Amniotic stem cell (primary cell): ENCODE measurements around the gene PRPF19.

Experiments
- DNase-seq: peaks from one replicate; lab custom pipeline; 2025; lab: John Stamatoyannopoulos, UW

PRPF19 gene

DNA sequence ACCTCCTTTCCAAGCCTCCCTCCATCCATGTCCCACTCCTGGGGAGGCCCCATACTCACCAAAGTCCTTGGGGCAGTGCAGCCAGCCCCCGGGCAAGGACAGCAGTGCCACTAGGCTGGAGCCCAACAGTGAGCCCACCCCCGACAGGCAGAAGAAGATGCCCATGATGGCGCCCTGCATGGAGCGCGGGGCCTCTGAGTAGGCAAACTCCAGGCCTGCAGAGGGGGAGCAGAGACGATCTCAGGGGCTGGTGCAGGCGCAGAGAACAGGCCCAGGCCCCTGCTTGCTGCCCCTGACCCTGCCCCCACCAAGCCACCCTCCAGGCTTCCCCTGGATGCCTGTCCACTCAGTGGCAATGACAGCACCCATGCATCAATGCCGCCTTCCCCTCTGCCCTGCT is 31.4 kb upstream of the PRPF19 start:
- no peak for DNase-seq

DNA sequence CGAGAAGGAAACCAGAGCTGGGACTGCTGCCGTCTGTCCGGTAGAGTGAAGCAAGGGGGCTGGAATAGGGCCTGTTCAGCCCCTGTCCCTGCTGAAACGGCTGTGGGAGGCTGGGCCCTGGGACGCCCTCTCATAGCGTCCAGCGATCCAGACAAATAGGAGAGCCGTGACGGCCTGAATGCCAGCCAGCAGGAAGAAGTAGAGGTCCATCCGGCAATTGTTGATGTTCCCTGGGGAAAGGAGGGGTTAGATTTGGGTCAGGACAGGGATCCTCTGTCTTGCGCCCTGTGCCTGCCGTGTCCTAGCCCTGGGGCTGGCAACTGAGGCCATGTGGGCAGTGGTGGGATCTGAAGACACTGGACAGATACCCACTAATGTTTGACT is 30.8 kb upstream of the PRPF19 start:
- no peak for DNase-seq

DNA sequence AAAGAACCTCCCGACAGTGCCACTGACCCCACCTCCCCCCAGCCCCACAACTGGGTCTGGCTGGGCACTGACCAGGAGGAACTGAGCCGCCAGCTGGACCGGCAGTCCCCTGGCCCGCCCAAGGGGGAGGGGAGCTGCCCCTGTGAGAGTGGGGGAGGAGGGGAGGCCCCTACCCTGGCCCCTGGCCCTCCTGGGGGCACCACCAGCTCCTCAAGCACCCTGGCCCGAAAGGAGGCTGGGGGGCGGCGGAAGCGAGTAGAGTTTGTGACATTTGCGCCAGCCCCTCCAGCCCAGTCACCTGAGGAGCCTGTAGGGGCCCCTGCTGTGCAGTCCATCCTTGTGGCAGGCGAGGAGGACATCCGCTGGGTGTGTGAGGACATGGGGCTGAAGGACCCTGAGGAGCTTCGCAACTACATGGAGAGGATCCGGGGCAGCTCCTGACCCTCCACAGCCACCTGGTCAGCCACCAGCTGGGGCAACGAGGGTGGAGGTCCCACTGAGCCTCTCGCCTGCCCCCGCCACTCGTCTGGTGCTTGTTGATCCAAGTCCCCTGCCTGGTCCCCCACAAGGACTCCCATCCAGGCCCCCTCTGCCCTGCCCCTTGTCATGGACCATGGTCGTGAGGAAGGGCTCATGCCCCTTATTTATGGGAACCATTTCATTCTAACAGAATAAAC is 30.2 kb upstream of the PRPF19 start:
- no peak for DNase-seq

DNA sequence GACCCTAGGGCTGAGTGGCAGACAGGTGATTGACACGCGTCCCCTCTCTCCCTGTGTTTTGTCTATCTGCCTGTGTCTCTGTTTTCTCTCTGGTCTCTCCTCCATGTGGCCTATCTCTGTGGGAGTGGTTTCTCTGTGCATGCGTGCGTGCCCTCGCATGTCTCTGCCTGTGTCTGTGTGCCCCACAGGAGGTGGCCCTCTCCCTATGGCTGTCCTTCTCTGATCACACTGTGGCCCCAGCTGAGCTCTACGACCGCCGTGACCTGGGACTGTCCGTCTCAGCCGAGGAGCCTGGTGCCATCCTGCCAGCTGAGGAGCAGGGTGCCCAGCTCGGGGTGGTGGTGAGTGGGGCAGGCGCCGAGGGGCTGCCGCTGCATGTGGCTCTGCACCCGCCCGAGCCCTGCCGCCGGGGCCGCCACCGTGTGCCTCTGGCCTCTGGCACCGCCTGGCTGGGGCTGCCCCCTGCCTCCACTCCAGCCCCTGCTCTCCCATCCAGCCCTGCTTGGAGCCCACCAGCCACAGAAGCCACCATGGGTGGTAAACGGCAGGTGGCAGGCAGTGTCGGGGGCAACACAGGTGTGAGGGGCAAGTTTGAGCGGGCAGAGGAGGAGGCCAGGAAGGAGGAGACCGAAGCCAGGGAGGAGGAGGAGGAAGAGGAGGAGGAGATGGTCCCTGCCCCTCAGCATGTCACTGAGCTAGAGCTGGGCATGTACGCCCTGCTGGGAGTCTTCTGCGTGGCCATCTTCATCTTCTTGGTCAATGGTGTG is 29.5 kb upstream of the PRPF19 start:
- DNase-seq = no peak

DNA sequence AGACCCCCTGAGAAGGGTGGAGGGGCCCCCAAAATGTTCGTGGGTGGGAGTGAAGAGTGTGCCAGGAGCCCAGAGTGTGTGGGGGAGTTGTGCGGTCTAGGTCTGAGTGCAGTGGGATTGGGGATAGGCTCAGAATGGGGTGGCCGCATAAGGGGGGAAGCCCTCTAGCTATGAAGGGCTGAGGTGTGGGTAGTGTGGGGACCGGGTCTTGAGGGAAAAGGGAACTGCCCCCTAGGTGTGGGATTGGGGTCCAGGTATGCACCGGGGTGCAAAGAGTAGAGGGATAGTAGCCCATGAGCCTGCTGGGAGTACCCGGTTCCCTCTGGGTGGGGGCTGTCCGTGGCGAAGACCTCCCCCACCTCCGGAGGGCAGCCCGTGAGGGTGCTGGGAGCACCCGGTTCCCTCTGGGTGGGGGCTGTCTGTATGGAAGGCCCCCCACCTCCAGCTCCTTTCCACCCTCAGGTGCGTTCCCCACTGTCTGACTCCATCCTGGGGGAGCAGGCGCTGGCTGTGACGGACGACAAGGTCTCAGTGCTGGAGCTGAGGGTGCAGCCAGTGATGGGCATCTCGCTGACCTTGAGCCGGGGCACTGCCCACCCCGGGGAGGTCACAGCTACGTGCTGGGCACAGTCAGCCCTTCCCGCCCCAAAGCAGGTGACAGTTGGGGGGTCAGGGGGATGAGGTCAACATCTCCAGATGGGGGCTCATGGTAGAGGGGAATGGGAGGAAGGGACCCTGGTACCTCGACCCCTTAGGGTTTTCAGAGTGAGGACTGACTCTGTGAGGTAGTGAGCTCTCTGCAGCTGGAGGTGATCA is 28.6 kb upstream of the PRPF19 start:
- no peak for DNase-seq

DNA sequence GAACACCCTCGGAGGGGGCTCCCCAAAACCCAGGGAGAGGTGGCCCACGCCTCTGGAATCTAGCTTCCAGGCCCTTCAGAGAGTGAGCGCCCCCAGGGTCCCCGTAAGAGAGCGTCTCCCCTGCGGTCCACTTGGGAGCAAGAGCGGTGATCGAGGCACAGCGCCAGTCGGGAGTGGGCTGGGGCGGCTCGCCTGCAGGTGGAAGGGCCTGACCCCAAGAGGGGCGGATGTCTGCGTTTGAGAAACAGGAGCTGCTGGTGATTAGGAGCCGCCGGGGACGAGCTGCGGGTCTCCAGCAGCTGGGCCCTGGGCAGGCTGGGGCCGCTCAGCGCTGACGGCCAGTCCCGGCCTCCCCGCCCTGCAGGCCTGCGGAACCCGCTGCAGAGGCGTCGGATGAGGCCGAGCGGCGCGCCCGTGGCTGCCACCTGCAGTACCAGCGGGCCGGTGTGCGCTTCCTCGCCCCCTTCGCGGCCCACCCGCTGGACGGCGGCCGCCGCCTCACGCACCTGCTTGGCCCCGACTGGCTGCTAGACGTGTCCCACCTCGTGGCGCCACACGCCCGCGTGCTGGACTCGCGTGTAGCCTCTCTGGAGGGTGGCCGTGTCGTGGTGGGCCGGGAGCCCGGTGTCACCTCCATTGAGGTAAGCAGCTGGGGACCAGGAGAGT is 27.9 kb upstream of the PRPF19 start:
- no peak for DNase-seq

DNA sequence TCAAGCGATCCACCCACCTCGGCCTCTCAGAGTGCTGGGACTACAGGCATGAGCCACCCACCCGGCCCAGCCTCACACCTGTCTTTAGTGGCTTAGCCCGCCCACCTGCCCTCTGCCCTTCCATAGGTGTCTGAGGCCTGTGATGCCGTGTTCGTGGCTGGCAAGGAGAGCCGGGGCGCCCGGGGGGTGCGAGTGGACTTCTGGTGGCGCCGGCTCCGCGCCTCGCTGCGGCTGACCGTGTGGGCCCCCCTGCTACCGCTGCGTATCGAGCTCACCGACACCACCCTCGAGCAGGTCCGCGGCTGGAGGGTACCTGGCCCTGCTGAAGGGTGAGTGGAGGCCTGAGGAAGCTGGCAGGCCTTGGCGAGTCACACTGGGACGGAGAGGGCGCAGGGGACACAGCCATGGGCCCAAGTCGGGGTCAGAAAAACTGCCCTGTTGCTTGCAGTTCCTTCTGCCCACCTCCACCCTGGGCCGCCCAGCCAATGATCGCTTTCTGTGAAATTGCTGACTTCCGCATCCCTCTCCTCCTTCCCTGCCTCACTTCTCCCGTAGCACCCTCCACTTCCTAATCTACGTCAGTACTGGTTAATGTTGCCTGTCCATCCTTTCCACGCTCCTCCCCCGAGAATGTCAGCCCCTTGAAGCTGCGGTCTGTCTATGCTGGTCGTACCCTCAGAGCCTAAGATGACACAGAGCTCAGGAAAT is 27.2 kb upstream of the PRPF19 start:
- no peak for DNase-seq

DNA sequence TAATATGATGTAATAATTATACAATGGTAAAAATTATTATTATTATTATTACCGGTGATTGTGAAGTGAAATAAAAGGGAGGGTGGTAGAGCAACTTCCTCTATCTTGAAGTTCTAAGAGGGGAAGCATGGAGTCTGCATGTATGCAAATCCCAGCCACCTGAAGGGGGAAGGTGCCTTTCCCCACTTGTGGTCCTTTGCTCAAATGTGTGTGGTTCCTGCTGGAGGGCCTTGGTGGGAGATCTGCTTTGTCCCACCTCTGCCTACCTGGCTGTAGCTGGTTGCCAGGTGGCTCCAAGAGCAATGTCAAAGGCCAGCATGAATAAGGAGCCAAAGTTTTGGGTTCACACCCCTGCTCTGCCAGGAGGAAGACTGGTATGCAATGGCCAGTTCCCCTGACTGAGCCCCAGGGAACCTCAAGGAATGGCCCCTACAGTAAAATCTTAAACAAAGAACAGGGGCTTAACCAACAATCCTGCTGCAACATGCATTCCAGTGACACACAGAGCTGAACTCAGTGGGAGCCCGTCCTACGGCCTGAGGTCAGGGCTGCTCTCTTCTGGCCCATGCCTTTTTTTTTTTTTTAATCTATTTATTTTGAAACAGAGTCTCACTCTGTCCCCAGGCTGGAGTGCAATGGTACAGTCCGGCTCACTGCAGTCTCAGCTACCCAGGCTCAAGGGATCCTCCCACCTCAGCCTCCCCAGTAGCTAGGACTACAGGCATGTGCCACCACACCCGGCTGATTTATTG is 26.4 kb upstream of the PRPF19 start:
- DNase-seq = no peak

DNA sequence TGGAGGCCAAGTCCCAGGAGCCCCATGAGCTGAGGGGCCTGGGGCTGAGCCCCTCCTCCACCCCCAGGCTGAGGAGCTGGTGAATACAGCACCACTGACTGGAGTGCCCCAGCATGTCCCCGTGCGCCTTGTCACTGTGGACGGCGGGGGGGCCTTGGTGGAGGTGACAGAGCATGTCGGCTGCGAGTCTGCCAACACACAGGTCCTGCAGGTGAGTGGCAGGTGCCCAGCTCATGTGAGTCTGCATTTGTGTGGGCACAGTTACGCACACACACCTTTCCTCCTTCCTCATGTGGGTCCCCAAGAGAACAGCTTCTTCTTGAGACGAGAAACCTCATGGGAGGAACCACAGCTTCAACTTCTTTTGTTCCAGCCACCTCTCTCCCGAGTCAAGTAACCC is 25.5 kb upstream of the PRPF19 start:
- no peak for DNase-seq

DNA sequence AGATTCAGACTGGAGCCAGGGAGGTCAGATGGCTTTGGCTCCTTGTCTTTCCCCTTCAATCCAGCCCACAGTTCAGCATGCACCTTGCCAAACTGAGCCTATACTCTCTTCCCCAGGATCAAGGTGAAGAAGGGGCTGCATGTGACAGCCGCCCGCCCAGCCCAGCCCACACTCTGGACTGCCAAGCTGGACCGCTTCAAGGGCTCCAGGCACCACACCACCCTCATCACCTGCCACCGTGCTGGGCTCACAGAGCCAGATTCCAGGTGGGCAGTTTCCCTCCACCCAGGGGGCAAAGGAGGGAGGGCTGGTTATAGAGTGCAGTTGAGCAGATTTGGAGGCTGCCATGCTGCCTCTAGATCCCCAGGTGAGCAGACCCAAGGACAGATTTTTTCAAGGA is 24.0 kb upstream of the PRPF19 start:
- DNase-seq = no peak

DNA sequence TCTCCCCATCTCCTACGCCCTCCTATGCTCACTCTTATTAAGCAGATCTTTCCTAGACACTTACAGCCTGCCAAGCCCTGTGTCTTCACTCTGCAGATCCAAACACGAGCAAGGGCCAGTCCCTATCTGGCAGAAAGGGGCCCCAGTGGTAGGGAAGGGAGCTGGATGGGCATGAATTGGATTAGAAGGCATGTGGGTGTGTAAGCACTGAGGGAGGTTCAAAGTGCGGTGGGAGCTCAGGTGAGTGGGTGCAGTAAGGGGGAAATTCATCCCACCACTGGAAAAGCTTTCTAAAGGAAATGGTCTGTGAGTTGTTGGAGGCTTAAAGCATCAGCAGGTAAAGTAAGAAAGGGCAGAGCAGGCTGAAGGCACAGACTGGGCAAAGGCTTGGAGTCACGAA is 23.4 kb upstream of the PRPF19 start:
- no peak for DNase-seq

DNA sequence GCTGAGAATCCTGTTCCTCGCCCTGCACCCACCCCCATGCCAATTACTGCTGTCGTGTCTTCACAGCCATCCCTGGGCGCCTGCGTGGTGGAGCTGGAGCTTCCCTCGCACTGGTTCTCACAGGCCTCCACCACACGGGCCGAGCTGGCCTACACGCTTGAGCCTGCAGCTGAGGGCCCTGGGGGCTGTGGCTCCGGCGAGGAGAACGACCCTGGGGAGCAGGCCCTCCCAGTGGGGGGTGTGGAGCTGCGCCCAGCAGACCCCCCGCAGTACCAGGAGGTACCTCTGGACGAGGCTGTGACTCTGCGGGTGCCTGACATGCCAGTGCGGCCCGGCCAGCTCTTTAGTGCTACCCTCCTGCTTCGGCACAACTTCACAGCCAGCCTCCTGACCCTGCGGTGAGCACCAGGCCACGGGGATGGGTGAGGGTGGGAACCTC is 22.2 kb upstream of the PRPF19 start:
- no peak for DNase-seq

DNA sequence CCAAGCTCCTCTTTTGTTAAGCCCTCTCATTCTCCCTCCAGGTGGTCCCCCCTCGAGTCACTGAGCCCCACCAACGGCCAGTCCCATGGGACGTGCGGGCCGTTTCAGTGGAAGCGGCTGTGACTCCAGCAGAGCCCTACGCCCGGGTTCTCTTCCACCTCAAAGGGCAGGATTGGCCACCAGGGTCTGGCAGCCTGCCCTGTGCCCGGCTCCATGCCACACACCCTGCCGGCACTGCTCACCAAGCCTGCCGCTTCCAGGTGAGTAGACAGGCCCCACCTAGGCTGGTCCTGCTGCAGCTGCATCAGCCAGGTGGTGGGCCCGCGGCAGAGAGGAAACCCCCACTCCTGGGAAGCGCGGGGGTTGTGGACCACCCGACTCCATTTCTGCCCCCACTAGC is 21.2 kb upstream of the PRPF19 start:
- no peak for DNase-seq

DNA sequence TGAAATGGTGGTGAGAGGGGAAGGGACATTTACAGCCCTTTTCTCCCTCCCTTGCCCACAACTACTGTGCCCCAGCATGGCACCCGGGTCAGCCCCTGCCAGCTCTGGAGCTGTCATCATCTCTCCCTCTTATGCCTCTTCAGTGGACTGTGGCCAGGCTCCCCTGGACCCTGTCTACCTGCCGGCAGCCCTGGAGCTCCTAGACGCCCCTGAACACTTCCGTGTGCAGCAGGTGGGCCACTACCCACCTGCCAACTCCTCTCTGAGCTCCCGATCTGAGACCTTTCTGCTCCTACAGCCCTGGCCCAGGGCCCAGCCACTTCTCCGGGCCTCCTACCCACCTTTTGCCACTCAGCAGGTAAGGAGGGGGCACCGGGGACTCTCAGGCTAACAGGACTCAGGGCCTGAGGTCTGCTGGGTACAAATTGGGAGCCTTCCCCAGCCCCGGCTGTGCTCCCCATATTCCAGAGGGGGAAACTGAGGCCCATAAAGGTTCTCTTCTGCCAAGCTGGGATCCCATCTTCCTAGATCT is 20.7 kb upstream of the PRPF19 start:
- no peak for DNase-seq

DNA sequence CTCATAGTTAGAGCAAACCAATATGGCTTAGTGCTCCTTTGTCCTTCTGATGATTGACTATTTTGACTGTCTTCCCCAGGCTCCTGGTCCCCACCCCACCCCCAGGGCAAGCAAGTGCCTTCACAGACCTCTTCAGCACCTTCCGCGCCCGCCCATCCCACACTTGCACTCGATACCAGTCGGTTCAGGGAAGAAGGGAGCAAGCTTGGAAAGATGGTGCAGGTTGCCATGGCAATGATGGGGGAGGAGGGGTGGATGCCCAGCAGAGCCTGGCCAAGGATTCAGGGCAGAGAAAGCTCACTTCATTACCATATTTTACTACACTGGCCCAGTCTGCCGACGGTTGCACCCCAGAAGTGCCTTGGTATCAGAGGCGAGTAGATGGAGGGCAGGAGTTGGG is 20.1 kb upstream of the PRPF19 start:
- DNase-seq = no peak

DNA sequence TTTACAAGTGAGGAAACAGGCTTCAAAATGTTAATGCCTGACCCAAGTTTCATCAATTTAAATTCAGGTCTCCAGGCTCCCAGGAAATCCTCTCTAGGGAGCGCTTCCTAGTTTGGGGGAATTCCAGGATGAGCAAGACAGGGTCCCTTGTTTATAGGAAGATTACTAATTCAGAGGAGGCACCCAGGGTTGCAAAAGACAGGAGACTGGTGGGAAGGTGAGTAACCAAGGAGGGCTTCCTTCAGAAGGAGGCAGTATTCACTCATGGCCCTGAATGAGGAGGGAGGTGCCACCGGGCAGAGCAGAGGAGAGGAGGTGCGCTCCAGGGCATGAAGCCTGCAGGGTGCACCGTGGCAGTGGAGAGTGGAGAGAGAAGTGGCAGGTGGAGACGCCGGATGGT is 19.5 kb upstream of the PRPF19 start:
- DNase-seq = peak; percentile 35

DNA sequence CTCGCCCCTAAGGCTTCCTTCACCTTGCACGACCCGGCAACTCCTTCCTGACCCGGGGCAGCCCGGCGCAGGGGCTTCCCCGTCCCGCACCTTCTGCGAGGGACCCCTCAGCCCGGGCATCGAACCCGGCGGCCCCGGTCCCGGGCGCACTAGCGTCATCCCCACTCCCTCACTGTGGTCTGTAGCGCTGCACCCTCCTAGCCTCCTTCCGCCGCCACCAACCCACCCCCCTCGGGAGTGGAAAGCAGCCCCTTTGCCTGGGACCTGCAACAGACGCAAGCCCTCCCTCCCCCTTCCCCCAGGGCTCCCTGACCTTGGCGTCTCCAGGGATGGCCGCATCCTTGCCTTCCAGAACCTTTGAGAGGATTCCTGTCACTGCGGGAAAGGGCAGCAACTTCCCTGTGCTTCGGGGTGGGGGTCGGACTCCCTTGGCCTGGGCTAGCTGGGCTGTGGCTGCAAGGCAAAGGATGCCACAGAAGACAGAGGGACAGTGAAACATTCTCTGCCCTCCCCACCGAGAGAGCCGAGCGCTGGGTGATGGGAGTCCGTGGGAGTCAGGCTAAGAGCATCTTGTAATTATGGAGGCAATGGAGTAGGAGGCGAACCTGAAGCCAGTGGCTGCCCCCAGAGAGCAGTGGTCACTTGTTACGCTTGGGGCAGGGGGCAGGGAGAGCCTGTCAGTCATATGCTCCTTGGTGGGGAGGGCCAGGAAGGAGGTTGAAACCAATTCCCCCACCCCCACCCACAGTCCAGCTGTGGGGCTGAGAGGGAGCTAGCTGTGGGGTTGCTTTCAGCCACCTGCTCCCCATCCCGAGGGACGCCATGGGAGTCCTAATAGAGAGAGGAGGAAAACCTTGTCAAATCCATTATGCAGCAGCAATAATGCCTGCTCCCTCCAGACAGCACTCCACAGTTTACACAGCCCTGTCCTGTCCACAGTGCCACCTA is 18.8 kb upstream of the PRPF19 start:
- DNase-seq = no peak

DNA sequence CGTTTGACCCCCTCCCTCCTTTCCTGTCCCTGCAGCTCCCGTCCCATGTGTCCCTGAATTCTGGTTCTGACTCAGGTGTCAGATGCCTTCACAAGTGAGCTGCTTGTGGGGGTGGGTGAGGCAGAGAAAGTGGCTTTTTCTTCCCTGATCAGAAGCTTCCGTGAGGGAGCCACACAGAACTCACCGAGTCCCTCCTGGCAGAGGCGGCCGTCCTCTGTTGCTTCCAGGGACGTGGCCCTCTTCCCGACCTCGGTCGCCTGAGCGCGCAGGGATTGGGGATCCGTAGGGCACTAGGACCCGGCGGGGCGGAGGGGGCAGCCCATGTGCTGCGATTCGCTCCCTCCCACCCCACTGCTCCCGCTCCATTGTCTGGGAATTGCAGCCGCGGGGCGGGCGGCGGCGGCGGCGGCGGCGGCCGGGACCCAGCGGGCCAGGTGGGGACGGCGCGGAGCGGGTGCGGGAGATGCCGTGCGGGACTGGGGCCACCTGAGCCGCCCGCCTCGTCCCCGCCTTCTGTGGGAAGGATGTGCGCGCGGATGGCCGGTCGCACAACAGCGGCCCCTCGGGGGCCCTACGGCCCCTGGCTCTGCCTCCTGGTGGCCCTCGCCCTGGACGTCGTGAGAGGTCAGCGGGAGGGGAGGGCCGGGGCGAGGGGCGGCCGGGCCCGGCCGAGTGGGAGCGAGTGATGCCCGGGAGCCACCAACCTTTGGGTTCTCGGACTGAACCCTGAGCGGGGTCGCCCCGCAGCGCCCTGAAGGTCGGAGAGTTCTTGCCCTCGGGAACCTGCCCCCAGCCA is 17.9 kb upstream of the PRPF19 start, which contains the start of gene TMEM132A:
Gene TMEM132A (plus strand): TSS at position 351 of the 796 bp plus-strand sequence. CDS start 174 bp downstream, at position 525.
- DNase-seq = peak; percentile 28

DNA sequence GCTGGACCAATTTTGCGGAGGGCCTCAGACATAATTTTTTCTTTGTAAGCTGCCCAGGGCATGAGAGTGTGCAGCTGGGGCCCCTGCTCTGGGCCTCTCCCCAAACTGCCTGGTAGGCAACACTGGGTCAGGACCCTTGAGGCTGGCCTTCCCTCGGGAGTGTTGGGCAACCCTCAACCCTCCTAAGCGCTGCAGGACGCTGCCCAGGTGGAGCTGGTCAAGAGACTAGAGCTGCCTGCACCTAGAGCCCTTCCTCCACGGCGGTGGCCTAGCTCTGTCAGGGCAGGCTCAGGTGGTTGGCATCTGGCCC is 17.4 kb upstream of the PRPF19 start:
- no peak for DNase-seq
